GM12891 (cell line): Measurements from ENCODE around the gene CACNA1A.

ENCODE experiments used
- DNase-seq: peaks from one replicate; pipeline ENCODE4 v3.0.0; 2011; ENCODE audit warnings: low spot score; ENCODE audit not compliant: insufficient read length
- FAIRE-seq: peaks from 2 replicates; lab custom pipeline; 2011; peaks lifted over from hg19 to GRCh38; lab: Jason Lieb, UNC
- PAX5 ChIP-seq: IDR thresholded peaks from 2 replicates; pipeline ENCODE4 v1.6.1; 2011; ENCODE audit warnings: low read length, moderate library complexity, mild to moderate bottlenecking; ENCODE audit not compliant: insufficient read depth, severe bottlenecking
- POLR2A ChIP-seq: IDR thresholded peaks from 2 replicates; pipeline ENCODE4 v1.6.1; 2011; ENCODE audit warnings: low read depth, low read length, control low read depth
- POLR2AphosphoS5 ChIP-seq: IDR thresholded peaks from 2 replicates; pipeline ENCODE4 v1.6.1; 2011; ENCODE audit warnings: low read depth, low read length, control low read depth
- POU2F2 ChIP-seq: IDR thresholded peaks from 2 replicates; pipeline ENCODE4 v1.6.1; 2011; ENCODE audit warnings: low read depth, mild to moderate bottlenecking, control low read depth, low read length, moderate library complexity
- SPI1 ChIP-seq: IDR thresholded peaks from 2 replicates; pipeline ENCODE4 v1.6.1; 2011; ENCODE audit warnings: low read depth, low read length, control low read depth
- TAF1 ChIP-seq: IDR thresholded peaks from 2 replicates; pipeline ENCODE4 v1.6.1; 2011; ENCODE audit warnings: low read depth, low read length, control low read depth

The CACNA1A gene

GRCh38 chr19:13334801-13335481, 171.3 kb downstream of the CACNA1A start:
- FAIRE-seq (no peak), DNase-seq (no peak)
- TF ChIP-seq SPI1 (no peak), POLR2A (no peak), POLR2AphosphoS5 (no peak), TAF1 (no peak)

GRCh38 chr19:13330285-13330684, 176.0 kb downstream of the CACNA1A start:
- DNase-seq (no peak), FAIRE-seq (no peak)
- no peak for TF ChIP-seq POLR2AphosphoS5
- TF ChIP-seq PAX5, result no peak
- TF ChIP-seq SPI1, result no peak

DNA sequence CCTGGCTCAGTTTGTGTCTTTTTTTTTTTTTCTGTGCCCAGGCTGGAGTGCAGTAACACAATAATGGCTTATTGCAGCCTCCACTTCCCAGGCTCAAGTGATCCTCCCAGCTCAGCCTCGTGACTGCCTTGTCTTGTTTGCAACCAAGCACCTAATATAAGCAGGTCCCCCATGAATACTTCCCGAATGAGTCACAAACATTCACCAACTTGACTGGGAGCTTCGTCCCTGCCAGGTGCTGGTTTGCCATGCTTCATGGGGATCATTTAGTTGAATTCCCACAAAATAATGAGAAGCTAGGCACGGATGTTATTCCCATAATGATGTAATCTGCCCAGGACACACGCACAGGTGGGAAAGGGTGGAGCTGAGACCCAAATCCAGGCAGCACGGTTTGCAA, 176.5 kb downstream of the CACNA1A start:
- no peak for FAIRE-seq
- TF ChIP-seq POLR2AphosphoS5 (no peak), SPI1 (no peak), POLR2A (no peak), POU2F2 (no peak), TAF1 (no peak), PAX5 (no peak)
- no peak for DNase-seq

- FAIRE-seq, result no peak
These were observed 178.0 kb downstream of the CACNA1A start for GRCh38 chr19:13328241-13328640.

DNA sequence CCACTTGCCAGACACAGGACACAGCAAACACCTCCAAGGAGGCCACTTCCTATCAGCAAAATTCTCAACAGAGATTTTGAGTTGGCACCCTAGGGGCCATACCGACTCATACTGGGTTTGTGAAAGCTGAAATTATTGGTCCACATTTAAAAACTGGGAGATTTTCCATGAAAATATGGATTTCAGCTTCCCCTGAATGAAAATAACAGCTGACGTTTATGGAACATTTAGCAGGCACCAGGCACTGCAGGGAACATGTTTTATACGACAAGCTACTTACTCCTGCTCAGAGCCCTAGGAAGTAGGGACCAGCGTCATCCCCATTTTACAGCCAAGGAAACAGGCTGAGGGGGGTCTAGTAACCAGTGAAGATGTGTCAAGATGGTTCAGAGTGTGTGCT, 186.8 kb downstream of the CACNA1A start:
- TF ChIP-seq TAF1 (no peak), POU2F2 (no peak), SPI1 (no peak), POLR2A (no peak), POLR2AphosphoS5 (no peak), PAX5 (no peak)
- DNase-seq (no peak), FAIRE-seq (no peak)

More at GRCh38 chr19:13328241-13328640, 178.0 kb downstream of the CACNA1A start:
- DNase-seq, result no peak
- TF ChIP-seq POLR2A (no peak), SPI1 (no peak), POU2F2 (no peak), POLR2AphosphoS5 (no peak), TAF1 (no peak), PAX5 (no peak)

DNA sequence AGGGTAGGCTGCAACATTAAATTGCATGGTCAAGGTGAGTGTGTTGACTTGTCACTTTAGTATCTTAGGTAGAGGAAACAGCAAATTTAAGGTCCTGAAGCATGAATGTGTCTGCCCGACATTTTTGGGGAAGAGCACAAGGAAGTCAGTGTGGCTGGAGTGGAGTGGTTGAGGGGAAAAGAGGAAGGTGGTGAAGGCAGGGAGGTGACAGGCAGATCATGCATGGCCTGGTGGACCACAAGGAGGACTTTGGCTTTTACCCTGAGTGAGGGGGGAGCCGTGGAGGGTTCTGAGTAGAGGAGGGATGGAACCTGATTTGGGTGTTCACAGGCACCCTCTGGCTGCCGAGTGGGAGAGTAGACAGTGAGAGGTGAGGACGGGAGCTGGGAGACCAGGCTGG, 188.1 kb downstream of the CACNA1A start:
- no peak for TF ChIP-seq POLR2AphosphoS5
- TF ChIP-seq POU2F2, result no peak
- no peak for TF ChIP-seq POLR2A
- no peak for TF ChIP-seq SPI1
- TF ChIP-seq TAF1, result no peak
- TF ChIP-seq PAX5, result no peak
- DNase-seq, result no peak
- no peak for FAIRE-seq

- TF ChIP-seq TAF1 (no peak), PAX5 (no peak), SPI1 (no peak), POLR2A (no peak), POU2F2 (no peak), POLR2AphosphoS5 (no peak)
- DNase-seq, result no peak
- no peak for FAIRE-seq
These were observed 190.8 kb downstream of the CACNA1A start for GRCh38 chr19:13315495-13315894.

DNA sequence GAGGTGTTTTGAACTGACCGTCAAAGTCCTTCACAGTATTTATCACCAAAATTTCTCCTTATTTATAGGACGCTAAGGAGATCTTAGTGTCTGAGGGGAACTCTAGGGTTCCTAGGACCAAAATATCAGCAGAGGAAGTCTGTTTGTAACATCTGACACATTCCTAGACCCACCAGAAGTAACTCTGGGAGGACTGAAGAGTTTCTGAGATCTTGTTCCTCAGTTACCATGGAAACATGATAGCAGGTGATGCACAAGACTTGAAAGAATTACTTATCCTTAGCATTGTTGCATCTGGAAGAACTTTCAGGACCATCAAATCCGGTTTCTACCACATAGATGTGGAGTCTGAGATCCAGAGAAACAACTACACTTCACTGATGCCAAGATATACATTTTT, 191.5 kb downstream of the CACNA1A start:
- TF ChIP-seq POLR2AphosphoS5 (no peak), TAF1 (no peak), PAX5 (no peak), POLR2A (no peak), SPI1 (no peak), POU2F2 (no peak)
- no peak for FAIRE-seq
- no peak for DNase-seq

- DNase-seq (no peak), FAIRE-seq (no peak)
- no peak for TF ChIP-seq POU2F2
- no peak for TF ChIP-seq PAX5
- TF ChIP-seq POLR2A, result no peak
- TF ChIP-seq SPI1, result no peak
- TF ChIP-seq POLR2AphosphoS5, result no peak
These were observed 192.4 kb downstream of the CACNA1A start for GRCh38 chr19:13313875-13314274.

DNA sequence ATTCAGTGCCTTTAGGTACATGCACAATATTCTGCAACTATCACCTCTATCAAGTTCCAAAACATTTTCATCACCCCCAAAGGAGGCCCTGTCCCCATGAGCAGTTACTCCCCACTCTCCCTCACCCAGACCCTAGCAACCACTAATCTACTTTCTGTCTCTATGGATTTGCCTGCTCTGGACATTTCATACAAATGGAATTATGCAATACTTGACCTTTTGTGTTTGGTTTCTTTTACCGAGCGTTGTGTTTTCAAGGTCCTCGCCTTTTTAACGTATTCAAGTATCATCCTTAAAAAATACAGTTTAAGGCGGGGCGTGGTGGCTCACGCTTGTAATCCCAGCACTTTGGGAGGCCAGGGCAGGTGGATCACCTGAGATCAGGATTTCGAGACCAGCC, 196.4 kb downstream of the CACNA1A start:
- FAIRE-seq, result no peak
- no peak for TF ChIP-seq POU2F2
- TF ChIP-seq POLR2AphosphoS5, result no peak
- no peak for TF ChIP-seq TAF1
- no peak for TF ChIP-seq SPI1
- TF ChIP-seq POLR2A, result no peak
- no peak for TF ChIP-seq PAX5
- no peak for DNase-seq
